ENCODE results near the gene FASLG.
"Not testable (repeated sequence)": the region's sequence is repeated elsewhere in the genome, so short reads cannot be mapped to it uniquely, and the experiment has no call there.

Gene FASLG

GRCh38 chr1:172680733-172681275 lies 21.9 kb downstream of the FASLG start:
- DNase-seq (ENCODE audit: low spot score), result no peak
- TF ChIP-seq CTCF (IDR thresholded peaks at IDR 0.05; ENCODE audit: extremely low read depth, missing control alignments), result no peak

GRCh38 chr1:172682812-172683211 lies 23.9 kb downstream of the FASLG start:
- DNase-seq (ENCODE audit: low spot score), result no peak
- TF ChIP-seq CTCF (IDR thresholded peaks at IDR 0.05; ENCODE audit: extremely low read depth, missing control alignments), result no peak

- TF ChIP-seq CTCF (IDR thresholded peaks at IDR 0.05; ENCODE audit: extremely low read depth, missing control alignments), result no peak
- DNase-seq (ENCODE audit: low spot score), result no peak
Measured at GRCh38 chr1:172686143-172686542, 27.2 kb downstream of the FASLG start.

GRCh38 chr1:172688428-172689085 lies 29.7 kb downstream of the FASLG start:
- DNase-seq (ENCODE audit: low spot score), result not testable (repeated sequence)

- DNase-seq (ENCODE audit: low spot score), result not testable (repeated sequence)
Measured at GRCh38 chr1:172690925-172691324, 32.0 kb downstream of the FASLG start.

- no peak for DNase-seq (ENCODE audit: low spot score)
- TF ChIP-seq CTCF (IDR thresholded peaks at IDR 0.05; ENCODE audit: extremely low read depth, missing control alignments), result no peak
Measured at GRCh38 chr1:172697534-172698002, 38.7 kb downstream of the FASLG start.

GRCh38 chr1:172698224-172698623 lies 39.3 kb downstream of the FASLG start:
- DNase-seq (ENCODE audit: low spot score), result no peak
- TF ChIP-seq CTCF (IDR thresholded peaks at IDR 0.05; ENCODE audit: extremely low read depth, missing control alignments), result no peak

- peak; percentile 36 for DNase-seq (ENCODE audit: low spot score)
- TF ChIP-seq CTCF (IDR thresholded peaks at IDR 0.05; ENCODE audit: extremely low read depth, missing control alignments), result no peak
Measured at GRCh38 chr1:172699111-172699510, 40.2 kb downstream of the FASLG start.

Data from GM20000 (cell line).